Hypothalamus (tissue), 51 donors: Measurements from ENCODE around the gene ARSI.
"Not testable (repeated sequence)": the region's sequence is repeated elsewhere in the genome, so short reads cannot be mapped to it uniquely, and the experiment has no call there.

ENCODE experiments used
- DNase-seq, 51 donors: peaks; one replicate each; lab custom pipeline; 2025; lab: John Stamatoyannopoulos, UW

Gene ARSI

DNA sequence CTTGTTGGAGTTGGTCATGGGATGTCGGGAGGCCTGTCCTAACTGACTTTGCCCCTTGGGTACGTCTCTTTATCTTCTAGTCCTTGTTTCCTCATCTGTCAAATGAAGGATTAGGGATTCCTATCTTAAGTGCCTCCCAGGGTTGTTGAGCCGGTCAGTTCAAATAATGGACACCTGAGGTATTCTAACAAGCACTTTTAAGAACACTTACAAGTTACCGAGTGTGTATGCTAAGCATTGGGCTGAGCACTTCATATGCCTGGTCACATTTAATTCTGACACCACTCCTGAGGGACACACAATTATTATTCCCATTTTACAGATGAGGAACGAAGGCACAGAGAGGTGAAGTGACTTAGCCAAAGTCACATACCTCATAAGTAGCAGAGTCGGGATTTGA lies 50.2 kb downstream of the ARSI start:
- DNase-seq, result no peak

DNA sequence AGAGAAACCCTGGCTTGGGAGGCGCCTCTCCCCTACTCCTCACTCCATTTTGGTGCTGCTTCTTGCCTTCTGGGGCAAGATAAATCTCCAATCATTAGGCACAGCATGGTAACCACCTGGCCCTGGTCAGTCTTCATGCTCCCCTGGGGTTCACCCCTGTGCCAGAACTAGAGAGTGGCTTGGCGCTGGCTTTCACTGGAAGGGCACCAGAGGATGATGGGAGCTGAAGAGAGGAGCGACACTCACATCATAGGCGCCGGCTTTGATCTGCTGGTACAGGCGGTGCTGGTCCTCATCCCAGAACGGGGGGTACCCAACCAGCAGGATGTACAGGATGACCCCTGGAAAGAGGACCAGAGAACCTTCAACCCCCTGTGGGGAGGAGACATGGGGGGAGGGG lies 51.2 kb downstream of the ARSI start:
- DNase-seq, result no peak

DNA sequence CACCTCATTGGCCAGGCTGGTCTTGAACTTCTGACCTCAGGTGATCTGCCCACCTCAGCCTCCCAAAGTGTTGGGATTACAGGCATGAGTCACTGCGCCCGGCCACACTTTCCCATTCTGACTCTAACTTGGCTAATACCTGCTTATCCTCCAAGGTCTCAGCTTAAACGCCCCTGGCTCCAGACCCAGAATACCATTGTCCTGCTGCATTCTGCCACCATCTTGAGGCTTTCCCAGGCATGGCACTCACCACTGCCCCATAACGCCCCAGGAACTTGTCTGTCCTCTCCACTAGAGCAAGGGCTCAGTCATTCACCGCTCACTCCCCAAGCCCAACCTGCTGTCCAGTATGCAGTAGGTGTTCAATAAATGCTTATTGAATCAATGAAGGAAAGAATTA lies 53.0 kb downstream of the ARSI start:
- DNase-seq, result no peak

DNA sequence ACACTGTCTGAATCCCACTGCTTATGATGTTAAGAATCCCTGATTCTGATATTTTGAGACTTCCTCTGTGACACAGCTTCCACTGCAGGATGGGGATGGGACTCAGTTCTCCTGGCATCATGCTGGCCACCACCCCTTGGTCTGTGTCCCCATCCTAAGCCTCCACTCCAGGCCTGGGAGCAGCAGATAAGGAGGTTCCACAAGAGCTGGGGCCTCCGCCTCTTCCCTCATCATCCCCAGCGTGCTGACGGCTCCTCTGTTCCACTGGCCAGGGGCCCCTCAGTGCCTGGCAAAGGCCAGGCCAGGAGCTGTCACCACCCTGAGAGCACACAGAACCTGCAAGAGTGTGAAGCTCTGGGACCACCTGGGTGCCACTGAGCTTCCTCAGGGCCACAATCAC lies 53.8 kb downstream of the ARSI start:
- DNase-seq, result no peak

DNA sequence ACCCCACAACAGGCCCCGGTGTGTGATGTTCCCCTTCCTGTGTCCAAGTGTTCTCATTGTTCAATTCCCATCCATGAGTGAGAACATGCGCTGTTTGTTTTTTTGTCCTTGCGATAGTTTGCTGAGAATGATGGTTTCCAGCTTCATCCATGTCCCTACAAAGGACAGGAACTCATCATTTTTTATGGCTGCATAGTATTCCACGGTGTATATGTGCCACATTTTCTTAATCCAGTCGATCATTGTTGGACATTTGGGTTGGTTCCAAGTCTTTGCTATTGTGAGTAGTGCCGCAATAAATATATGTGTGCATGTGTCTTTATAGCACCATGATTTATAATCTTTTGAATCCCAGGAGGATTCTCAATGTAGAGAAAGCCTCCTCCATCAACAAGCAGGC lies 54.2 kb downstream of the ARSI start:
- not testable (repeated sequence) for DNase-seq

DNA sequence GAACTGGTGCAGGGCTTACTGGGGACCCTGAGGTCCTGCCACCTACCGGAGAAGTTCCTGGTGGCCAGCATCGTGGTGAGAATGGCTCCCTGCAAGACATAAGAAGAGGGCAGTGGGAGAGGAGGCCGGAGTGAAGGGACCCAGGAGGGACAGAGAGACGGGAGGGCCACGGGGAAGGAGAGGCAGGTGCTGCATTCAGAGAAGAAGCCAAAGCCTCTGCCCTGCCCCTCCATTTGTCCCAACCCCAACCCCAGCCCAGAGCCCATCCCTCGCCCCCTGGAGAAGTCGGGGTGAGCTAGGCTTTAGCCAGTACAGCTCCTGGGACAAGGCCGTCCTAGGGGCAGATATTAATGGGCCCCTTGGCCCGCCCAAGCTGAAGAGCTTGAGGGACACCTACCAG lies 55.0 kb downstream of the ARSI start:
- DNase-seq, result no peak

DNA sequence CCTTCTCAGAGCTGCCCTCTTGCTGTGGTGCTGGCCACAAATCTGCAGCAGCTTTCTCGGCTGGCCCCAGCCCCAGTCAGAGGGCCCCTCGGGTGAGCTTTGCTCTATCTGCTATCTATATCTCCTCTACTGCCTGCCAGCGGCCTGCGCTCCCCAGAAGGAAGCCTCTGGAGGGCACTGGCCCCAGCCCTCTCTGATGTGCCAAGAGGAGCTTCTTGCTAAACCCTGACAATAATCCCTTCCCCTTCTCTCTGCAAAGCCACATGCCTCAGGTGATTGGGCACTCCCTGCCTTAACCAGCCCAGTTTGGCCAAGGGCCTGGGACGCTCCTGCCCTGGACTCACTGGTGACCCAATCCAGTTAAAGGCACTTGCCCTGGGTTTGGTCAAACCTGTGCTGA lies 55.9 kb downstream of the ARSI start:
- DNase-seq, result no peak

DNA sequence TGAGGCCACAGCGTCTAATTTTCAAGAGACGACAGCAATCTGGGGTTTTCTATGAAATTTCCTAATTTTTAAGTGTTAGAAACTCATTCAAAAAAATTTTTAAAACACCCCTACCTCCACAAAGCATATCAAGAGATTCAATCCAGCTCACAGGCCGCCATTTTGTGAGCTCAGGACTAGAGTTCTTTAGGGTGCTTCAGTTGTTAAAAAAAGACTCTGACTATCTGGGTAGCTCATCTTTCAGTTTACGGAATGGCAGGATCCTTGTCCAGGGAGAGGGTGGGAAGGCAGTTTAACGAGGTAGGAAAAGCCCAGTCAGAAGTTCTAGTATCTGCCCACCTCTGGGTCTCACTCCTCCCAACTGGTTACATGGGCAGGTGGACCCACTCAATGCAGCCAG lies 56.3 kb downstream of the ARSI start:
- DNase-seq, result no peak
